ENCODE measurements around the gene IPO4. TPM values are rescaled to one million over a fixed set of nuclear protein-coding genes. Genes with fewer than 3 reads are reported as not detected.

IPO4 gene
- total and polyA plus RNA-seq, 9 of the 15 experiments (the other 6 are each of a cell fraction or from before 2014, with no cell fraction given): 7.3 to 122 (median 31.8) TPM

- TF ChIP-seq CXXC5 (CRISPR knock-in tag; IDR thresholded peaks at IDR 0.05) (peak; percentile 89), E2F3 (CRISPR knock-in tag; IDR thresholded peaks at IDR 0.05) (no peak), CHD2 (IDR thresholded peaks at IDR 0.05; ENCODE audit: low read depth, low read length) (peak; percentile 57), TOE1 (IDR thresholded peaks at IDR 0.05; ENCODE audit: borderline replicate concordance) (peak; percentile 80; the same call in 1 of the 2 replicates), TOE1 (CRISPR knock-in tag; IDR thresholded peaks at IDR 0.05; ENCODE audit: borderline replicate concordance, low read depth) (no peak), MYNN (IDR thresholded peaks at IDR 0.05) (peak; percentile 61; the same call in 1 of the 2 replicates), MYNN (CRISPR knock-in tag; IDR thresholded peaks at IDR 0.05) (no peak), TAF9B (IDR thresholded peaks at IDR 0.05; ENCODE audit: partially characterized antibody) (peak; percentile 45), PRPF4 (IDR thresholded peaks at IDR 0.05; ENCODE audit: insufficient read depth, low read depth, low read length, poor library complexity, severe bottlenecking) (no peak), CBX3 (IDR thresholded peaks at IDR 0.05; ENCODE audit: borderline replicate concordance in 1 of 2, low read length in 2 of 2) (peak in 1 of 2 experiments; percentile 90; a peak in 2 of 3 replicates), HDAC3 (IDR thresholded peaks at IDR 0.05; ENCODE audit: borderline replicate concordance, partially characterized antibody) (no peak), SMC3 (conservative IDR thresholded peaks at IDR 0.05; ENCODE audit: insufficient read depth, low read depth, low read length) (0 out of 2 replicates have a peak, but pooled peaks have one; percentile 34), XRCC5 (IDR thresholded peaks at IDR 0.05; ENCODE audit: low read depth, low read length) (peak; percentile 99), NR2C2 (CRISPR knock-in tag; IDR thresholded peaks at IDR 0.05) (peak; percentile 60; the same call in 1 of the 2 replicates), NR2C2 (tag; IDR thresholded peaks at IDR 0.05) (peak; percentile 94), CREB1 (IDR thresholded peaks at IDR 0.05) (no peak), CREB1 (CRISPR knock-in tag; IDR thresholded peaks at IDR 0.05) (peak; percentile 56; the same call in 1 of the 2 replicates), SMAD4 (CRISPR knock-in tag; conservative IDR thresholded peaks at IDR 0.05) (peak; percentile 50; the same call in 1 of the 2 replicates), HNRNPLL (IDR thresholded peaks at IDR 0.05; ENCODE audit: low read depth, low read length, poor library complexity, severe bottlenecking) (peak; percentile 91), ZNF232 (CRISPR knock-in tag; IDR thresholded peaks at IDR 0.05) (no peak), NR2C1 (IDR thresholded peaks at IDR 0.05) (peak; percentile 80), NR2C1 (tag; IDR thresholded peaks at IDR 0.05) (peak; percentile 88), TFAP4 (CRISPR knock-in tag; IDR thresholded peaks at IDR 0.05; ENCODE audit: borderline replicate concordance) (peak; percentile 73), SOX6 (IDR thresholded peaks at IDR 0.05) (peak; percentile 36; the same call in 1 of the 2 replicates), ZNF785 (CRISPR knock-in tag; IDR thresholded peaks at IDR 0.05) (no peak), ARID2 (IDR thresholded peaks at IDR 0.05) (no peak), TGIF2 (CRISPR knock-in tag; IDR thresholded peaks at IDR 0.05) (peak; percentile 76; the same call in 1 of the 2 replicates), HIVEP1 (CRISPR knock-in tag; IDR thresholded peaks at IDR 0.05) (0 out of 2 replicates have a peak, but pooled peaks have one; percentile 49), ZNF316 (IDR thresholded peaks at IDR 0.05) (no peak)
These were observed at the start of gene IPO4 (continued) for GRCh38 chr14:24188251-24189058.
